Esophagus squamous epithelium (tissue), 5 donors: Measurements from ENCODE around the gene COL26A1. TPM values are rescaled to one million over a fixed set of nuclear protein-coding genes. Genes with fewer than 3 reads are reported as not detected.

ENCODE experiments used
- DNase-seq: peaks from one replicate; lab custom pipeline; 2025; lab: John Stamatoyannopoulos, UW
- H3K27ac ChIP-seq, 4 donors: fragments of 200-600 bp; sonication (generic); one replicate each; pipeline ENCODE4 v1.5.1; 2016 to 2019; ENCODE audit warnings: mild to moderate bottlenecking in 1 of 4
- H3K27me3 ChIP-seq, 4 donors: fragments of 200-600 bp; sonication (generic); 1 replicate in 3 of 4; 2 replicates in 1 of 4; pipeline versions ENCODE4 v1.5.1 to v1.6.0; 2017 to 2021; ENCODE audit warnings: antibody characterized with exemption in 1 of 4
- H3K36me3 ChIP-seq, 3 donors: fragments of 200-600 bp; sonication (generic); one replicate each; pipeline ENCODE4 v1.5.1; 2016 to 2019
- H3K4me1 ChIP-seq, 3 donors: fragments of 200-600 bp; sonication (generic); one replicate each; pipeline ENCODE4 v1.5.1; 2017 to 2019
- H3K4me3 ChIP-seq, 4 donors: fragments of 200-600 bp; sonication (generic); 1 replicate in 3 of 4; 2 replicates in 1 of 4; pipeline ENCODE4 v1.5.1; 2016 to 2019; ENCODE audit warnings: mild to moderate bottlenecking in 2 of 4, moderate library complexity in 1 of 4
- H3K9me3 ChIP-seq, 3 donors: fragments of 200-600 bp; sonication (generic); one replicate each; pipeline ENCODE4 v1.5.1; 2016 to 2019
- CTCF ChIP-seq, 6 experiments: fragments of 450-650 bp in 4 of 6; fragments of 200-600 bp in 2 of 6; sonication (generic) in 2 of 6; IDR thresholded peaks; one replicate each; pipeline ENCODE4 v1.5.1; 2016 to 2019; ENCODE audit warnings: antibody characterized with exemption in 6 of 6, mild to moderate bottlenecking in 4 of 6, moderate library complexity in 4 of 6
- POLR2A ChIP-seq, 4 donors: fragments of 450-650 bp; IDR thresholded peaks; one replicate each; pipeline ENCODE4 v1.6.1; 2017; ENCODE audit warnings: antibody characterized with exemption in 4 of 4, mild to moderate bottlenecking in 4 of 4, moderate library complexity in 3 of 4
- WGBS, 2 donors: methylation state at CpG; one replicate each; pipeline ENCODE4 v1.1.5; 2018; 5-methylcytosine and 5-hydroxymethylcytosine counted together
- intact Hi-C: fragments of 100-400 bp; cut with DNase I; formaldehyde crosslinking; loops from one replicate; pipeline ENCODE4 v1.15.0; 2022
- total RNA-seq, 4 donors: library from RNA; depleted of rRNA; stranded (reverse); fragments of >200 nt; gene quantifications; one replicate each; pipeline ENCODE4 v1.1.0, GENCODE V29; 2016
- donor health status: DM: yes; HTN: yes; CAD: no.

COL26A1 gene
- total RNA-seq, 4 donors from 2014 or later: not detected

- Histone ChIP-seq H3K27me3 (peaks cover 0 to 28% (median 0%) of the 10 kb centered on the region in 4 donors), H3K4me1 (no peaks in the 10 kb centered on the region), H3K36me3 (no peaks in the 10 kb centered on the region), H3K27ac (no peak overlapping the region), H3K4me3 (no peak overlapping the region), H3K9me3 (no peaks in the 10 kb centered on the region)
- 0 to 65% methylated on average over 1 to 4 of the region's 5 CpGs for WGBS, 2 donors
- intact Hi-C loops: no loop called here
- TF ChIP-seq POLR2A (IDR thresholded peaks at IDR 0.05) (no peak), CTCF (IDR thresholded peaks at IDR 0.05) (no peak)
- DNase-seq: no peak
Observed at GRCh38 chr7:101549734-101550133, 187.1 kb downstream of the COL26A1 start.

GRCh38 chr7:101550641-101551541 is 188.2 kb downstream of the COL26A1 start:
- H3K4me3 ChIP-seq: no peak overlapping the region
- no peak for TF ChIP-seq POLR2A (IDR thresholded peaks at IDR 0.05)
- peaks cover 0 to 33% (median 0%) of the 10 kb centered on the region in 4 donors for H3K27me3 ChIP-seq
- H3K4me1 ChIP-seq: no peaks in the 10 kb centered on the region
- no peak for DNase-seq
- H3K36me3 ChIP-seq: no peaks in the 10 kb centered on the region
- H3K27ac ChIP-seq: no peak overlapping the region
- no peaks in the 10 kb centered on the region for H3K9me3 ChIP-seq
- WGBS, 2 donors: 51 to 67% methylated on average over 5 to 11 of the region's 26 CpGs
- intact Hi-C loops: no loop called here

GRCh38 chr7:101553018-101553770 is 190.5 kb downstream of the COL26A1 start:
- Histone ChIP-seq H3K27ac (no peak overlapping the region), H3K9me3 (no peaks in the 10 kb centered on the region), H3K27me3 (peaks cover 0 to 45% (median 0%) of the 10 kb centered on the region in 4 donors), H3K4me1 (no peaks in the 10 kb centered on the region), H3K36me3 (no peaks in the 10 kb centered on the region), H3K4me3 (no peak overlapping the region)
- WGBS, 2 donors: 73 to 88% methylated on average over 10 to 17 of the region's 23 CpGs
- DNase-seq: no peak
- intact Hi-C loops: no loop called here
- TF ChIP-seq CTCF (IDR thresholded peaks at IDR 0.05) (no peak), POLR2A (IDR thresholded peaks at IDR 0.05) (no peak)

GRCh38 chr7:101553771-101554445 is 191.2 kb downstream of the COL26A1 start:
- Histone ChIP-seq H3K4me3 (no peak overlapping the region), H3K9me3 (no peaks in the 10 kb centered on the region), H3K27ac (no peak overlapping the region), H3K36me3 (no peaks in the 10 kb centered on the region), H3K4me1 (no peaks in the 10 kb centered on the region), H3K27me3 (peaks cover 0 to 41% (median 0%) of the 10 kb centered on the region in 4 donors)
- TF ChIP-seq POLR2A (IDR thresholded peaks at IDR 0.05) (no peak), CTCF (IDR thresholded peaks at IDR 0.05) (no peak)
- intact Hi-C loops: no loop called here
- no peak for DNase-seq
- WGBS, 2 donors: 79 to 95% methylated on average over 7 of the region's 8 CpGs

- H3K27me3 ChIP-seq: peaks cover 0 to 35% (median 0%) of the 10 kb centered on the region in 4 donors
- H3K4me1 ChIP-seq: no peaks in the 10 kb centered on the region
- TF ChIP-seq CTCF (IDR thresholded peaks at IDR 0.05): no peak
- WGBS, 2 donors: 70 to 76% methylated on average over 4 of the region's 6 CpGs
- H3K36me3 ChIP-seq: no peaks in the 10 kb centered on the region
- intact Hi-C loops: no loop called here
- no peak overlapping the region for H3K4me3 ChIP-seq
- no peak overlapping the region for H3K27ac ChIP-seq
- no peaks in the 10 kb centered on the region for H3K9me3 ChIP-seq
- DNase-seq: no peak
Observed at GRCh38 chr7:101554584-101555268, 192.1 kb downstream of the COL26A1 start.
